ENCODE measurements around the gene PIGU. TPM values are rescaled to one million over a fixed set of nuclear protein-coding genes. Genes with fewer than 3 reads are reported as not detected.
A peak's percentile ranks its signal among the peaks of the same experiment; 100 is the strongest.

PIGU gene
- total RNA-seq, 1 experiment from 2014 or later = 32.8 TPM

DNA sequence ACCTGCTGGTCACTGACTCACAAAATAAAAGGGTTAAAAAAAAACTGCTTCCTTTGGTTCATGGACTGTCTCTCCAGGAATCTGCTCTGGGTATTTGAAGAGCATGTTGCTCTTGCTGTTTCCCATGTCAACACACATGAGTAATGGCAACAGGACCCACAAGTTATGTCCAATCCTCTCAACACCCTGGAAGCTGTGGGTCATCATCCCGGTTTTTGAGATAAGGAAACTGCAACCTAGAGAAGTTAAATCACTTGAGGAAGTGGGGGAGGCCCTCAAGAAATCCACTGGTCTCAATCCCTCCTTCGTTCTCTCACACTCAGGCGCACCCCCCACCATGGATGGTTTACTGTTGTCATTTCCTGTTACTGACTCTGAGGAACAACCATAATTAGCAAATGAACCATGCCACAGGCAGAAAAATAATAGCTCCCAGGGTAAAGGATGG is 106.0 kb downstream of the PIGU start:
- H3K4me3 Mint-ChIP-seq = no peak overlapping the region
- Histone ChIP-seq H3K56ac (ENCODE audit: insufficient read length, low read depth, low read length) (no peak overlapping the region), H2BK15ac (ENCODE audit: low read depth, low read length) (no peak overlapping the region), H2BK5ac (ENCODE audit: insufficient read length, low read length) (no peak overlapping the region), H4K20me1 (ENCODE audit: control insufficient read depth, insufficient read depth, insufficient read length) (no peaks in the 10 kb centered on the region), H2AFZ (ENCODE audit: low read length) (no peak overlapping the region), H3K9ac (ENCODE audit: extremely low read depth, insufficient read length, low read length) (no peak overlapping the region), H3K23ac (ENCODE audit: insufficient read length, low read depth, low read length) (no peak overlapping the region), H3T11ph (ENCODE audit: low read length) (no peak overlapping the region), H3K4ac (ENCODE audit: low read depth, low read length) (no peak overlapping the region), H3K14ac (ENCODE audit: insufficient read depth, low read length) (no peak overlapping the region), H3K27ac (ENCODE audit: insufficient read length, low read depth, low read length) (no peak overlapping the region), H3K9me3 (ENCODE audit: control insufficient read depth, low read depth, low read length) (no peaks in the 10 kb centered on the region), H3K23me2 (ENCODE audit: insufficient read length, low read depth, low read length, poor library complexity, severe bottlenecking) (no peaks in the 10 kb centered on the region), H4K5ac (ENCODE audit: insufficient read length, low read depth, low read length) (no peak overlapping the region), H3K4me1 (ENCODE audit: insufficient read depth, low read length) (no peaks in the 10 kb centered on the region), H2AK5ac (ENCODE audit: insufficient read length, low read length) (no peak overlapping the region), H3K18ac (ENCODE audit: insufficient read length, low read depth, low read length) (no peak overlapping the region), H3K27me3 (ENCODE audit: insufficient read depth, low read length) (no peaks in the 10 kb centered on the region), H2BK12ac (ENCODE audit: insufficient read length, low read depth, low read length) (no peak overlapping the region), H2BK20ac (ENCODE audit: low read depth, low read length, poor library complexity, severe bottlenecking) (no peak overlapping the region), H3K79me2 (ENCODE audit: insufficient read depth, low read length) (no peaks in the 10 kb centered on the region), H4K91ac (ENCODE audit: insufficient read length, low read depth, low read length) (no peak overlapping the region), H4K8ac (replicated peaks; ENCODE audit: insufficient read length, low read depth, low read length) (no peak overlapping the region), H2BK120ac (ENCODE audit: low read depth, low read length, poor library complexity, severe bottlenecking) (no peak overlapping the region), H3K4me2 (ENCODE audit: insufficient read depth, insufficient read length, low read length) (no peak overlapping the region), H3K79me1 (ENCODE audit: insufficient read depth, low read depth, low read length, poor library complexity, severe bottlenecking) (no peaks in the 10 kb centered on the region)
- DNase-seq = no peak
- peak overlapping the region in 1 of 3 experiments; percentile 71; a peak in 2 of 7 replicates for H3K27ac Mint-ChIP-seq
- peaks cover 15 to 24% of the 10 kb centered on the region in 2 experiments for H3K4me1 Mint-ChIP-seq
- H3K27me3 Mint-ChIP-seq (ENCODE audit: low read depth) = no peaks in the 10 kb centered on the region
- TF ChIP-seq, protein P1, sequence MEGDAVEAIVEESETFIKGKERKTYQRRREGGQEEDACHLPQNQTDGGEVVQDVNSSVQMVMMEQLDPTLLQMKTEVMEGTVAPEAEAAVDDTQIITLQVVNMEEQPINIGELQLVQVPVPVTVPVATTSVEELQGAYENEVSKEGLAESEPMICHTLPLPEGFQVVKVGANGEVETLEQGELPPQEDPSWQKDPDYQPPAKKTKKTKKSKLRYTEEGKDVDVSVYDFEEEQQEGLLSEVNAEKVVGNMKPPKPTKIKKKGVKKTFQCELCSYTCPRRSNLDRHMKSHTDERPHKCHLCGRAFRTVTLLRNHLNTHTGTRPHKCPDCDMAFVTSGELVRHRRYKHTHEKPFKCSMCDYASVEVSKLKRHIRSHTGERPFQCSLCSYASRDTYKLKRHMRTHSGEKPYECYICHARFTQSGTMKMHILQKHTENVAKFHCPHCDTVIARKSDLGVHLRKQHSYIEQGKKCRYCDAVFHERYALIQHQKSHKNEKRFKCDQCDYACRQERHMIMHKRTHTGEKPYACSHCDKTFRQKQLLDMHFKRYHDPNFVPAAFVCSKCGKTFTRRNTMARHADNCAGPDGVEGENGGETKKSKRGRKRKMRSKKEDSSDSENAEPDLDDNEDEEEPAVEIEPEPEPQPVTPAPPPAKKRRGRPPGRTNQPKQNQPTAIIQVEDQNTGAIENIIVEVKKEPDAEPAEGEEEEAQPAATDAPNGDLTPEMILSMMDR (conservative IDR thresholded peaks at IDR 0.05) = no peak
- no peaks in the 10 kb centered on the region for H3K9me3 Mint-ChIP-seq
- WGBS (ENCODE audit: extremely low coverage, insufficient read length, low lambda C conversion rate) = no CpG with 5 or more reads among the region's 3 CpGs
- peaks cover 7 to 24% (median 13%) of the 10 kb centered on the region in 3 experiments; a peak in 5 of 7 replicates for H3K36me3 Mint-ChIP-seq (ENCODE audit: insufficient read depth in 1 of 3, low read depth in 3 of 3)
